ENCODE results near the gene GRIA4.

The GRIA4 gene

GRCh38 chr11:105641433-105641832 lies 31.6 kb downstream of the GRIA4 start:
- DNase-seq, result no peak

- no peak for DNase-seq
Measured at GRCh38 chr11:105642870-105643269, 33.0 kb downstream of the GRIA4 start.

DNA sequence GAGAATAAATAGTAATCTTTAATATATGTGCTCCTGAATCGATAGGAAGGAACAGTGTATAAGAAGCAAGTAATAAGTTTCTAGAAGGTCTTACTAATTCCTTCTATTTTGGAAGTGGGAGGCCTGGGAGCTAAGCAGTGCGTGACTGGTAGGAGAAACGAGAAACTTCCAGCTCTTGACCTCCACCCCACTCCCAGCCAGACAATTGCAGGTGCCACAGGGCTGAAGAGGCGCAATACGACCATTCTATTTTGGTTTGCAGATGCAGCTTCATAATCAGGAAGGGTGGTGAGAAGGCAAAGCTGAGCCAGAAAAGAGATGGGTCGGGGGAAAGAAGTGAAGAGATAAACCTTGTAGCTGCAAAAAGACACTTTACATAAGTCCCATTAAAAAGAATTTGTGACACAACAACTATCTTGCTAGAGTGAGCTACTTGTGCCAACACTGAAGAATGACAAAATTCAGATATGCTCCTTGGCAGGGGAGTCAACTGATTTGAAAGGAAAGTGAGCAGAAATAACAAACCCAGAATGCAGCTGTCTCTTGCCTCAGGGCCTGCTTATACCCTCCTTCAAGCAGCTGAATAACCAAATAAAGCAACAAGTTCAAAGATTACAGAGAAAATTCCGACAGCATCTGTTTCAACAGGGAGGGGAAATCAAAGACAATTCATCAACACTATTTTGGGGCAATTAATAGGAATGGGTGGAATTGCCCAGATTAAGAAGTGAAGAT lies 35.1 kb downstream of the GRIA4 start:
- DNase-seq, result no peak

GRCh38 chr11:105647780-105648179 lies 37.9 kb downstream of the GRIA4 start:
- no peak for DNase-seq

DNA sequence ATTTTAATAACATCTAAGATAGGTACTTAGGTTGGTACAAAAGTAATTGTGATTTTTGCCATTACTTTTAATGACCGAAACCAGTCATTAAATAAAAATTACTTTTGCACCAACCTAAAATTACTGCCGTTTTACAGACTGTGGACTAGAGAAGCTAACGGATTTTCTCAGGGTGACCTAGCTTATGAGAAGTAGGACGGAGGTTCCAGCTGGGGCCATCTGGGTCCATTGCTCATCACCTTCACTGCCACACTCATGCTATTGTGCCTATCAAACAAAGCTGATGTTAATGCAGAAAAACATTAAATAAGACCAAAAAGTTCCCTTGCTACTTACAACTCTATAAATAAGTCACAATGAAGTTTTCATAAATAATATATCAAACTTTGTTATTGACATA lies 38.9 kb downstream of the GRIA4 start:
- DNase-seq, result no peak

DNA sequence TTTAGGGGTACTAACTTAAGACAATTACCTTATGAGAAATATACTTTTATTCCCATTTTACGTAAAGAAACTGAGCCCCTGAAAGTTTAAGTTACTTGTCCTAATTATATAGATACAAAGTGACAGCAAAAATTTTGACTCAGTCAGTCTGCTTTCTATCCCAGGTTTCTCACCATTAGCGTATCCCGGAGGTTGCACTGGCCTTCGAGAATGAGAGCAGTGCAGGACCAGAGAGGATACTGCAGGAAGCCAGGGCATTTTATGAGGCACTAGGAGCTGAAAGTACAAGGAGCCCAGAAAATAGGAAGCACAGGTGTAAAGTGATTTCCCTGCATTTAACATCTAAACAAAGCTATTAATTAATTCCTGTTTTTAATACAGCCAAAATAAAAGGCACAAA lies 55.4 kb downstream of the GRIA4 start:
- DNase-seq, result no peak

DNA sequence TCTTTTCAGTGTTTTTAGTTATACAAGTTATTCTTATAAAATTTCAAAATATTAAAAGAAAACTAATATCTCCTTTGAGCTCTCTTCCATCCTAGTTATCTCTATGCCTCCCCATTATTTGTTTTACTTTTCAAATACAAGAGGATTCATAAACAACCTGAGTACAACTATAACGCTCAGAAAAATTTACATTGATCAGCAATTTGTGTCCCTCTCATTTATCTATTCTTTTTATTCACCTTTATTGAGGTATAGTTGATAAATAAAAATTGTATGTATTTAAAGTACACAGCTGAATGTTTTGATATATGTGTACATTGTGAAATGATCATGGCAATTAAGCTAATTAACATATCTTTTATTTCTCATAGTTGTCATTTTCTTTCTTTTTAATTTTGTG lies 57.6 kb downstream of the GRIA4 start:
- DNase-seq, result no peak

DNA sequence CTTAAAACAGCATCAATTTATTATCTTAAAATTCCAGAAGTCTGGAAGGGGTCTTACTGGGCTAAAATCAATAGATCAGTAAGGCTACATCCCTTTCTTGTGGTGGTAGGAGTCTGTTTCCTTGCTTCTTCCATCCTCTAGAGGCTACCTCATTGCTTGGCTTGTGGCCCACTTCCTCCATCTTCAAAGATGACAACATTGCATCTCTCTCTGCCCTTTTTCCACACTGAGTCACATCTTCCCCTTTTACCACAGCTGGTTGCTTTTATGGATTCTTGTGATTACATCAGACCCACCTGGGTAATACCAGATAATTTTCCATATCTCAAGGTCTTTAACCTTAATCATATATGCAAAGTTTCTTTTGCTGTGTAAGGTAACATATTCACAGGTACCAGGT lies 60.9 kb downstream of the GRIA4 start:
- DNase-seq, result no peak

DNA sequence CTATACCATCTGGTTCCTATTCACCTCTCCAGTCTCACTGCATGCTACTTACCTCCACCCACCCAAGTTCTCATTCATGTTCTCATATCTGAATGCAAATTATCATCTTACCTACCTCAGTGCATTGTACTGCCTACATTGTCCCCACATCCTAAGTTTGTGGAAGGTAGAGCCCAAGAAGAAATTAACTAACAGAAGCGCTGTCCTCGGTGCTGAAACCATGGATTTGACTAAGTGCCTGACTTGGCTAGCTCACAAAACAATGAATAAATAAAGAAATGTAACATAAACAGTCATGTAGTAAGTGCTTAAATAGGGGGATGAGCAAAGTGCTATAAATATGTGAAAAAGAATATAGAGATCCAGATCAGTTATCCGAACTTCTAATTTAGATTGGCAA lies 63.2 kb downstream of the GRIA4 start:
- DNase-seq, result no peak

DNA sequence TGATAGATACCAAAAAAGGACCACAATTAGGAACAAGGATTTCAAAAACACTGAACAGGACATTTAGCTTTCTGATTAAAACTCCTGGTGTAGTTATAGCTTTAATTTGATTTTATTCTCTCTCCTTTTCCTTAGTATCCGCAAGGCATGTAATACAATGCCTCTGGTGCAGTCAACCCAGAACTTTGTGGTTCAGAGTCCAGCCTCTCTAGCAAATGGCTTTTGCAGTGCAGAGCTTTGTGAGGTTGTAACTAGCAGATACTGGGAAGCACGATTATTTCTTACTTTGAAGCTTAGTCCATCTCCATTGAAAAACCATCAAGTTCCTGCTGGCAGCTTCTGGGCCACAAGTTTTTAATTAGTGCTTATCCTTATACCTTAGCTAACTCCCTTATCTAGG lies 79.8 kb downstream of the GRIA4 start:
- DNase-seq, result no peak

DNA sequence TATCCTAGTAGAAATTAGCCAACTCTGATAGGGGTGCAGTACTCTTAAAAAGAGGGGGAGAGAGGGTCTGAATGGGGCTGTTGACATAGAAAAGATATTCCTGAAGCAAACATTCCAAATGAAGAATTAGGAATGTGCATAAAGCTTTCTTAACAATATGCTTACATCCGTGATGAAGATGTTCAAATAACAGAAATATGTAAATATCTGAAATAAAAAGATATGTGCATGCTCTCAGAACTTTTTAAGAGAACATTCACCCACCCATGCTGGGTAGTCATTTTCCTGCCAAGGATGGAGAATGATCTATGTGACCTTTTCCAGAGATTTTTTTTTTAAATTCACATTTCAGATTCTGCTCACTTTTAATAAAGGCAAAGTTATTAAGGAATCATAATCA lies 80.6 kb downstream of the GRIA4 start:
- DNase-seq, result no peak

- DNase-seq, result no peak
Measured at GRCh38 chr11:105693075-105693759, 83.3 kb downstream of the GRIA4 start.

DNA sequence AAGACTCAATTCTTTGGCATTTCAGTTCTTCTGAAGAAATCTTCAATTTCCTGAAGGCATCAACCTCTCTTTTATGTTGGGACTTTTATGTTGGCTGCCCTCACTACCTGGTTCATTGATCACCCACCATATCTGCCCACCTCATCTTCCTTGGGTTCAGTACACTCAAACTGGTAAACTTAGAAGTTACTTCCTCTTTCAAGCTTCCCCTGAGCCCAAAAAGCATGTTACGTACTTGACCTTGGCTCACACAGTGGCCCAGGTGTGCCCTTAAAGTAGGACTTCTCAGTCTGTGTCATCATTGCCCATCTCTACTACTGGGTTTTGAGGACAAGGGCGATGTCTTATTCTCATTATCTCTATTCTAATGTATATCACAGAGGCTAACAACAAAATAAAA lies 86.1 kb downstream of the GRIA4 start:
- DNase-seq, result no peak

DNA sequence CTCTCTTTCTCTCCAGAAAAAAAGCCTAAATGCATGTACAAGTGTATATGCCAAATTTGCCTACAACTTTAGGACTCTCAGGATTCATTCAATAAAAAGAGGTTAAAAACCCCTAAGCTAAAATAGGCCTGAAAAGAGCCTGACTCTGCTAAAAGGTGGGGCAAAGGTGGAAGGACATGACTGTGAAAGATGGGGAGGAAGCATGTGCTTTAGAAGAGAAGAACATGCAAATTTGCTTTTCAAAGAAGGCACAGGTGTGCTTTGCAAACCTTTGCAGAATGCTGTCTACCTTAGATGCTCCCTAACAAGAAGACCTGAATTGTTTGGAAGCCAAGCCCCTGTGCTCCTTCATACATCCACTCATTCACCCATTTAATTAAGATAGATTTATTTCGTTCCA lies 87.4 kb downstream of the GRIA4 start:
- DNase-seq, result no peak

GRCh38 chr11:105699203-105699602 lies 89.3 kb downstream of the GRIA4 start:
- no peak for DNase-seq

- DNase-seq, result no peak
Measured at GRCh38 chr11:105700271-105700670, 90.4 kb downstream of the GRIA4 start.

GRCh38 chr11:105701098-105701497 lies 91.2 kb downstream of the GRIA4 start:
- no peak for DNase-seq

DNA sequence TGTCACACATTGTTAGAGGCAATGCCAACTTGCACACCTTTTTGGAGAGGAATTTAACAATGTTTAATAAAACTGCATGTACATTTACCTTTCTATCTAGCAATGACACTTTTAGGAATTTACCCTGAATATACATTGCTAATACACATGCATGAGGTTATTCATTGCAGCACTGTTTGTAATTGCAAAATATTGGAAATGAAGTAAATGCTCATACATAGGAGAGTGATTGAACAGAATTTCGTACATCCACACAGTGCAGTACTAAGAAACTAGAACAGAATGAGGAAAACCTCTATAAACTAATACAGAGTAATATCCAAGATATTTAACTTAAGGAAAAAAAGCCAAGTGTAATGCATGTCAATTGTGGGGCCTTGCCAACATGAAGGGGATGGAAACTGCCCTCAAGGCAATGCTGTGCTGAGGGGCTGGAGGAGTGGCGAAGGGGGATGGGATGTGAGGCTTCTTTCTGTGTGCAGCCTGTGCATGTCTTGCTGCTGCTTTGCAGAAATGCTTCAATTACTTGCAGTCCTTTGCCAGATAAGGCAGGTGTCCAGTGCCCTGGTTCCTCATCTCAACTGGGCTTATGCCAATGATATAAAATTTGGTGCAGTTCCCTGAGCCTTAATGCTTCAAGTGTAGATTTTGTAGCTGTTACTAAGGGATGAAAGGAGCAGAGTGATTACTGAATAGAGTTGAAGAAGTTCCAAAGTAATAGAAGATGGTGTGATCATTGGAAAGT lies 96.1 kb downstream of the GRIA4 start:
- DNase-seq, result no peak

DNA sequence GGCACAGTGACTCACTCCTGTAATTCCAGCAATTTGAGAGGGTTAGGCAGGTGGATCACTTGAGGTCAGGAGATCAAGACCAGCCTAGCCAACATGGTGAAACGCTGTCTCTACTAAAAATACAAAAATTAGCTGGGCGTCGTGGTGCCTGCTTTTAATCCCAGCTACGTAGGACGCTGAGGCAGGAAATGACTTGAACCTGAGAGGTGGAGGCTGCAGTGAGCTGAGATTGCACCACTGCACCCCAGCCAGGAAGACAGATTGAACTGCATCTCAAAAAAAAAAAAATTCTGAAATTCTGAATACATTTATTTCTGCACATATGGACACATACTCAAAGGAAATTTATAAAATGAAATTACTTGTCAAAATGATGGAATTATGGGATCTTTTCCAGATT lies 103.2 kb downstream of the GRIA4 start:
- no peak for DNase-seq

GRCh38 chr11:105713696-105714095 lies 103.8 kb downstream of the GRIA4 start:
- DNase-seq, result no peak

DNA sequence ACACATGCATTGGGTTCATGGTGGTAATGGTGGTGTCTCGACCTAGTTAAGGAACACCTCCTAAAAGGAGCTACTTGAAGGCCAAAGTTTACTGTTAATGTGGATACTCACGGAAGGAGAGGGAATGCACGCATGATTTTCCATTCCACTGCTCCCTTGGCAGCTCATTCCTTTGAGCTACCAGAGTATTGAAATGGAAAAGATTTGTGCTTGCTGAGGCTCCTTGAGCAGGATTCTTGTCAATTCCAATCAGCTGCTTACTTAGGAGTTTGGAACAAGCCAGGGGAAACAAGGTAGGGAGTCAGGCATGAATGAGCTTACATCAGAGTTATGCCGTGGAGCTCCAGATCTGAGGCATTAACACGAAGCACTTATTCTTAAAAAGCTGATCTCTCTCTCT lies 108.8 kb downstream of the GRIA4 start:
- DNase-seq, result no peak

DNA sequence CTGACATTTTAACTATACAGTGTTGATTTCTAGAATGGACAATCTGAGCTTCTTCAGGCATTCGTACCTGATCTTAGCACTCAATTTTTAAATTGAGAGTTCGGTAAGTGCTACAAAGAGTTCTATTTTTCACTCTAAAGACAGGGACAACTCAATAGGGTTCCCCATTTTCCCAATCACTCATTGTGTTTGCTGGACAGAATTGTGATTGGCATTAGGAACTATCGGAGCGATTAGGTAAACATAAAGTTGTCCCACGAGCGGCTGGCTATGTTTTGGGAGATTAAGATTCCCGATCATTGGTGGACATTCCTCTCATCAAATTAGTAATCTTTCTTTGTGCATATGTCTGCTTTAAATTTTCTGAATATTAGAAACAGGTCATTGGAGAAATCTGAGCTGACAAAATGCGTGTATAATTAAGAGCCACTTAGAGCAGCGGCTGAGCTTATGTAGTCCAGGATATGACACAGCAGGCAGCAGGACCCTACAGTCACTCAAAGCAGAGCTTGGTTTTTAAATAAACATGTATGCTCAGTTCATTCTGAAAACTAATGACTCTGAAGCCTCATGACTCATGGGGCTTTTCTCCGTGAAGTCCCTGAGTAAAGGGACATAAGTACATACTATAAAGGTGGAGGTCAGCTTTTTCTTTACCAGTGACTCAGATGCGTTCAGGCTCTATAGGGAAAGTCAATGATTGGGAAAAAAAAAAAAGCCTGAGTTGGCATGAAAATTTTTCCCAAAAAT lies 109.4 kb downstream of the GRIA4 start:
- DNase-seq, result no peak

- DNase-seq, result no peak
Measured at GRCh38 chr11:105720096-105720495, 110.2 kb downstream of the GRIA4 start.

All from CD4-positive, alpha-beta T cell treated with Interleukin-4 for 1 hour (primary cell).